ENCODE data around the gene MLLT3. TPM values are rescaled to one million over a fixed set of nuclear protein-coding genes. Genes with fewer than 3 reads are reported as not detected.

MLLT3 gene
- total and polyA plus RNA-seq, 2 experiments from 2014 or later = 7.1 to 11.9 TPM

DNA sequence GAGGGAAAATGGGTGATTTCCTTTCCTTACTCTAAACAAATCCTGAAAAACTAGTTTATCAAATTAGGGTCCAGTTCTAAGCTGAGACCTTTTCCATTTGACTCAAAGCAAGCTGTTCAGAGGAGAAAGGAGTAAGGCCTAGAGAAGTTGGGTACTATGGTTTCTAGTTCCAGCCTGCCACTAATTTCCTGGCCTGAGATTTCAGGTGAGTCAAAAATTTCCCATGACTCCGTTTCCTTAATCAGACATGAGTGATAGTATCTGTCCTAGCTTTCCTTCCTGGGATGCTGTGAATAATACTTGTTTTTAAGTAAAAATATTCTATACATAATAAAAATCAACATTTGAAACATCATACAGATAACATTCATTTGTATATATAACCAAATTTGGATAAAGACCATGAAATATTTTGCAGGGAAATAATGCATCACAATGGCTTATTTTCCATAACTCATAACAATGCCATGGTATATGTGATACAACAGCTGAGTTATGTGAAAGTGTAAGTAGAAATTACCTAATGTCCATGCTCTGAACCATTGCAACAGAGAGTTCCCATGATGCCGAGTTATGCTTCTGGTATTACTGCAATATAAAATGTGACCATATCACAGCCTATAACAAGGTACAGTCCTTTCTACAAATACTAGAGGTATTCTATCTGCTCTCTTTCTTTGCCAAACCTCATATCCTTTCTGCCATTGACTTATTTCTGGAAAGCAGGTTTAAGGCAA is 142.7 kb downstream of the MLLT3 start:
- peak; percentile 17 for DNase-seq
- H3K27ac ChIP-seq = no peak overlapping the region

GRCh38 chr9:20478786-20479185 is 143.5 kb downstream of the MLLT3 start:
- in situ Hi-C loops (cut with MboI) = no loop called here
- no peak overlapping the region for H3K4me3 ChIP-seq
- peaks cover 11% of the 10 kb centered on the region; the same call in 1 of the 2 replicates for H3K79me2 ChIP-seq (ENCODE audit: insufficient read depth)
- H2AFZ ChIP-seq = no peak overlapping the region
- DNase-seq = no peak
- H3K9ac ChIP-seq = no peak overlapping the region
- H3F3A ChIP-seq (ENCODE audit: insufficient read depth) = no peaks in the 10 kb centered on the region
- H3K36me3 ChIP-seq (ENCODE audit: low read depth) = no peaks in the 10 kb centered on the region
- peaks cover 10% of the 10 kb centered on the region for H3K4me1 ChIP-seq (ENCODE audit: insufficient read depth)
- H3K27ac ChIP-seq = no peak overlapping the region
- WGBS, 2 experiments (ENCODE audit: low coverage in 1 of 2, low lambda C conversion rate in 2 of 2, missing lambda C conversion rate in 2 of 2) = 17 to 25% methylated on average over 2 of the region's 2 CpGs
- no peak overlapping the region for H3K4me2 ChIP-seq (ENCODE audit: unreplicated experiment)
- no peaks in the 10 kb centered on the region for H3K27me3 ChIP-seq (replicated peaks; ENCODE audit: insufficient read depth)
- TF ChIP-seq EZH2 (IDR thresholded peaks at IDR 0.05; ENCODE audit: insufficient read depth, poor library complexity, severe bottlenecking) (no peak), EZH2phosphoT487 (IDR thresholded peaks at IDR 0.05; ENCODE audit: insufficient read depth, low read depth) (no peak)
- H3K9me3 ChIP-seq (ENCODE audit: low read depth) = no peaks in the 10 kb centered on the region
- H3K9me2 ChIP-seq (ENCODE audit: insufficient read depth) = no peaks in the 10 kb centered on the region; the same call in 1 of the 2 replicates
- no peaks in the 10 kb centered on the region for H4K20me1 ChIP-seq (ENCODE audit: insufficient read depth)

More for the DNA sequence above, 142.7 kb downstream of the MLLT3 start:
- no peaks in the 10 kb centered on the region for H3K36me3 ChIP-seq (ENCODE audit: low read depth)
- H2AFZ ChIP-seq = no peak overlapping the region
- in situ Hi-C loops (cut with MboI) = loop anchor here (10.0 kb wide), 1 partner anchor 65 kb away; no protein-coding TSS in a partner anchor
- 84 to 93% methylated on average over 2 of the region's 2 CpGs for WGBS, 2 experiments (ENCODE audit: low coverage in 1 of 2, low lambda C conversion rate in 2 of 2, missing lambda C conversion rate in 2 of 2)
- no peaks in the 10 kb centered on the region; the same call in 1 of the 2 replicates for H3K9me2 ChIP-seq (ENCODE audit: insufficient read depth)
- H4K20me1 ChIP-seq (ENCODE audit: insufficient read depth) = no peaks in the 10 kb centered on the region
- peaks cover 16% of the 10 kb centered on the region; the same call in 1 of the 2 replicates for H3K79me2 ChIP-seq (ENCODE audit: insufficient read depth)
- H3K27me3 ChIP-seq (replicated peaks; ENCODE audit: insufficient read depth) = no peaks in the 10 kb centered on the region
- H3K4me1 ChIP-seq (ENCODE audit: insufficient read depth) = peaks cover 5% of the 10 kb centered on the region; the same call in 1 of the 2 replicates
- no peaks in the 10 kb centered on the region for H3F3A ChIP-seq (ENCODE audit: insufficient read depth)
- no peak overlapping the region for H3K9ac ChIP-seq
- TF ChIP-seq EZH2phosphoT487 (IDR thresholded peaks at IDR 0.05; ENCODE audit: insufficient read depth, low read depth) = no peak
- no peak for TF ChIP-seq EZH2 (IDR thresholded peaks at IDR 0.05; ENCODE audit: insufficient read depth, poor library complexity, severe bottlenecking)
- no peak overlapping the region for H3K4me3 ChIP-seq
- H3K9me3 ChIP-seq (ENCODE audit: low read depth) = no peaks in the 10 kb centered on the region
- no peak overlapping the region for H3K4me2 ChIP-seq (ENCODE audit: unreplicated experiment)

- 75 to 77% methylated on average over 7 of the region's 7 CpGs for WGBS, 2 experiments (ENCODE audit: low coverage in 1 of 2, low lambda C conversion rate in 2 of 2, missing lambda C conversion rate in 2 of 2)
- H3K9me3 ChIP-seq (ENCODE audit: low read depth) = no peaks in the 10 kb centered on the region
- in situ Hi-C loops (cut with MboI) = no loop called here
- no peaks in the 10 kb centered on the region; the same call in 1 of the 2 replicates for H3K9me2 ChIP-seq (ENCODE audit: insufficient read depth)
- TF ChIP-seq EZH2phosphoT487 (IDR thresholded peaks at IDR 0.05; ENCODE audit: insufficient read depth, low read depth) (no peak), EZH2 (IDR thresholded peaks at IDR 0.05; ENCODE audit: insufficient read depth, poor library complexity, severe bottlenecking) (no peak)
- H3F3A ChIP-seq (ENCODE audit: insufficient read depth) = no peaks in the 10 kb centered on the region
- peak; percentile 55 for DNase-seq
- peaks cover 11% of the 10 kb centered on the region; the same call in 1 of the 2 replicates for H3K79me2 ChIP-seq (ENCODE audit: insufficient read depth)
- no peaks in the 10 kb centered on the region for H3K36me3 ChIP-seq (ENCODE audit: low read depth)
- peaks cover 14% of the 10 kb centered on the region for H3K4me1 ChIP-seq (ENCODE audit: insufficient read depth)
- no peak overlapping the region for H3K4me2 ChIP-seq (ENCODE audit: unreplicated experiment)
- no peak overlapping the region for H3K4me3 ChIP-seq
- H3K9ac ChIP-seq = no peak overlapping the region
- H4K20me1 ChIP-seq (ENCODE audit: insufficient read depth) = no peaks in the 10 kb centered on the region
- no peak overlapping the region for H3K27ac ChIP-seq
- H2AFZ ChIP-seq = no peak overlapping the region
- H3K27me3 ChIP-seq (replicated peaks; ENCODE audit: insufficient read depth) = no peaks in the 10 kb centered on the region
These were observed 144.2 kb downstream of the MLLT3 start for GRCh38 chr9:20477940-20478620.

GRCh38 chr9:20476912-20477521 is 145.3 kb downstream of the MLLT3 start:
- H4K20me1 ChIP-seq (ENCODE audit: insufficient read depth) = 0 out of 2 replicates have a peak, but pooled peaks cover 5% of the 10 kb centered on the region
- no peaks in the 10 kb centered on the region for H3K9me3 ChIP-seq (ENCODE audit: low read depth)
- no peak for DNase-seq
- H2AFZ ChIP-seq = no peak overlapping the region
- no peak overlapping the region for H3K27ac ChIP-seq
- H3K9ac ChIP-seq = no peak overlapping the region
- in situ Hi-C loops (cut with MboI) = no loop called here
- H3K79me2 ChIP-seq (ENCODE audit: insufficient read depth) = peaks cover 15% of the 10 kb centered on the region; the same call in 1 of the 2 replicates
- H3K4me1 ChIP-seq (ENCODE audit: insufficient read depth) = peaks cover 14% of the 10 kb centered on the region
- H3F3A ChIP-seq (ENCODE audit: insufficient read depth) = no peaks in the 10 kb centered on the region
- no peak overlapping the region for H3K4me3 ChIP-seq
- WGBS, 2 experiments (ENCODE audit: low coverage in 1 of 2, low lambda C conversion rate in 2 of 2, missing lambda C conversion rate in 2 of 2) = 80 to 89% methylated on average over 2 of the region's 2 CpGs
- no peaks in the 10 kb centered on the region; the same call in 1 of the 2 replicates for H3K9me2 ChIP-seq (ENCODE audit: insufficient read depth)
- TF ChIP-seq EZH2 (IDR thresholded peaks at IDR 0.05; ENCODE audit: insufficient read depth, poor library complexity, severe bottlenecking) (no peak), EZH2phosphoT487 (IDR thresholded peaks at IDR 0.05; ENCODE audit: insufficient read depth, low read depth) (no peak)
- H3K27me3 ChIP-seq (replicated peaks; ENCODE audit: insufficient read depth) = no peaks in the 10 kb centered on the region
- no peak overlapping the region for H3K4me2 ChIP-seq (ENCODE audit: unreplicated experiment)
- H3K36me3 ChIP-seq (ENCODE audit: low read depth) = no peaks in the 10 kb centered on the region

All from GM23248 (cell line).